GM12873 (cell line): ENCODE measurements around the gene CYTH3.

Experiments
- TF ChIP-seq, protein P1 (sequence below): IDR thresholded peaks from 2 replicates; pipeline ENCODE4 v1.5.1; 2012; ENCODE audit warnings: low read depth, mild to moderate bottlenecking, moderate library complexity, low read length, control low read depth; ENCODE audit not compliant: insufficient read depth; ENCODE audit errors: missing control alignments

Gene CYTH3

DNA sequence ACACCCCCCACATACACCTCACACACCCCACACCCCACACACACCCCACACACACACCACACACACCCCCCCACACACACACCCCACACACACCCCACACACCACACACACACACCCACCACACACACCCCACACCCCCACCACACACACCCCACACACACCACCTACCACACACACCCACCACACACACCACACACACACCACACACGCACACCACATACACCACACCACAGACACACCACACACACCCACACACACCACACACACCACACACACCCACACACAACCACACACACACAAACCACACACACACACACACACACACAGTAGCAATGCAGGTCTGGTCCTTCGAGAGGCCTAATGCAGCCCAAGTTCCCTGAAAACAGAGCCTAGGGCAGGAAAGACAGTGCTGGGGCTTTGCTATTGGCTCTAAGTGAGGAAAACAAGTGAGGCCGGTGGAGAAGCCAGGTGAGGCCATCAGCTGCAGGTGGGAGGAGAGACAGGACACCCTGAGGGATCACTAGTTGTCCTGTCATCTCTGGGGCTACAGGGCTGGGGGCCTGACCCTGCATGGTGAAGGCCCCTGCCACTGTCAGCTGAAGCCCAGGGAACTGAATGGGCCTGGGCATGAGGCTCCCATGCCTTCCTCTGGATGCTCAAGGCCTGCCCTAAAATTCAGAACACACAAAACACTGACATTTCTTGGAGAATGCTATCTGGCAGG is 92.6 kb downstream of the CYTH3 start:
- TF ChIP-seq, protein P1, sequence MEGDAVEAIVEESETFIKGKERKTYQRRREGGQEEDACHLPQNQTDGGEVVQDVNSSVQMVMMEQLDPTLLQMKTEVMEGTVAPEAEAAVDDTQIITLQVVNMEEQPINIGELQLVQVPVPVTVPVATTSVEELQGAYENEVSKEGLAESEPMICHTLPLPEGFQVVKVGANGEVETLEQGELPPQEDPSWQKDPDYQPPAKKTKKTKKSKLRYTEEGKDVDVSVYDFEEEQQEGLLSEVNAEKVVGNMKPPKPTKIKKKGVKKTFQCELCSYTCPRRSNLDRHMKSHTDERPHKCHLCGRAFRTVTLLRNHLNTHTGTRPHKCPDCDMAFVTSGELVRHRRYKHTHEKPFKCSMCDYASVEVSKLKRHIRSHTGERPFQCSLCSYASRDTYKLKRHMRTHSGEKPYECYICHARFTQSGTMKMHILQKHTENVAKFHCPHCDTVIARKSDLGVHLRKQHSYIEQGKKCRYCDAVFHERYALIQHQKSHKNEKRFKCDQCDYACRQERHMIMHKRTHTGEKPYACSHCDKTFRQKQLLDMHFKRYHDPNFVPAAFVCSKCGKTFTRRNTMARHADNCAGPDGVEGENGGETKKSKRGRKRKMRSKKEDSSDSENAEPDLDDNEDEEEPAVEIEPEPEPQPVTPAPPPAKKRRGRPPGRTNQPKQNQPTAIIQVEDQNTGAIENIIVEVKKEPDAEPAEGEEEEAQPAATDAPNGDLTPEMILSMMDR: no peak

DNA sequence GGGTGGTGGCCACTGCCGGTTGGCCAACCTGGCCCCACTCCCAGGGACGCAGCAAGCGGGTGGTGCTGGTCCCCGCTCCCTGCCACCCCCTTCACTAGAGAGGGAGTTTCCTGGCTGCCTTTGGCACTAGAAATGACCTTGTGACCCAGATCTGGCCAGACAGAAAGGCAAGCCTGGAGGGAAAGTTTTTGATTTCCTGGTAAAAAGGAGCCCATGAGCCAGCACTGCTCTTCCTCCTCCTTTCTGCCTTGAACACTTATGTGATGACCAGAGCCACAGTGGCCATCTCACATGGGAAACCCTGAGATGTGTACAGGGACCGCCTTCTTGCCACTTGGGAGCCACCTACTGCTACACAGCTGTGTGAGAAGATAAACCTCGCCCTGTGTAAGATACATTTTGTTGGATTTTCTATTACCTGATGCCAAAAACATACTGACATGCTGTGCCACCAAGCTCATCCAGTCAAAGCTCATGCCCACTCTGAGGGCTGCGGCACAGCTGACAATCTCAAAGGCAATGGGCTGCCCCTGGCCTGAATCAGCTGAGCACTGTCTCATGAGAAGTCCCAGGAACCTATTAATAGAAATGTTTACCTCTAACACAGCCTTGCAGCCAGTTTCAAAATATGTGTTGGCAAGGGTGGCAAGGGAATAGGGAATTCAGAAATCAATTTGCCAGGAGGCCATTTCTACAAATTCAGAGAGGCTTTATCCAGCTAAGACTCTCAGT is 94.0 kb downstream of the CYTH3 start:
- TF ChIP-seq, protein P1: no peak

DNA sequence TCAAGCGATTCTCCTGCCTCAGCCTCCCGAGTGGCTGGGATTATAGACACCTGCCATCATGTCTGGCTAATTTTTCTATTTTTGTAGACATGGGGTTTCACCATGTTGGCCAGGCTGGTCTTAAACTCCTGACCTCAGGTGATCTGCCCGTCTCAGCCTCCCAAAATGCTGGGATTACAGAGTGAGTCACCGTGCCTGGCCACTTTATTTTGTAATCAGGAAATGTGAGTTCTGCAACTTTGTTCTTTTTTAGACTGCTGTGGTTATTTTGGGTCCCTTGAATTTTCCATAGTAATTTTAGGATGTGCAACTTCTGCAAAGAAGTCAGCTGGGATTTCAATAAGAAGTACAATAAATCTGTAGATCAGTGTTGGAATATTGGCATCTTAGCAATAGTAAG is 96.8 kb downstream of the CYTH3 start:
- TF ChIP-seq, protein P1: no peak

DNA sequence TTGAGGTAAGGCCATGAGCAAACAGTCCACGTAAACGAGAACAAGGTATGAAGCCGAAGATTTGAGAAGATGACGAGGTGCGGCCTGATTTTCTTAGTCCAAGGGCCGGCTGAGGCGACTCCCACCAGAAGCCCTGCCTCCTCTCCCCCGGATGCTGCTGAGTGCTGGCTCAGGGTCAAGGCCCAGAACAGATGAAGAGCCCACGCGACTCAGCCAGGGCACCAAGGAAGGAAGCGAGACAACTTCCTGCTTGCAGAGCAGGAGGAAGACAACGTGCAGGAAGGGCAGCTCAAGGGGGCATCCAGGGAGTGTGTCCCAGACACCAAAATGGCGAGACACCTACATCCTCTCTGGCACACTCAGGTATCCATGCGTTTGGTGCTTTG is 99.5 kb downstream of the CYTH3 start:
- TF ChIP-seq, protein P1: no peak

DNA sequence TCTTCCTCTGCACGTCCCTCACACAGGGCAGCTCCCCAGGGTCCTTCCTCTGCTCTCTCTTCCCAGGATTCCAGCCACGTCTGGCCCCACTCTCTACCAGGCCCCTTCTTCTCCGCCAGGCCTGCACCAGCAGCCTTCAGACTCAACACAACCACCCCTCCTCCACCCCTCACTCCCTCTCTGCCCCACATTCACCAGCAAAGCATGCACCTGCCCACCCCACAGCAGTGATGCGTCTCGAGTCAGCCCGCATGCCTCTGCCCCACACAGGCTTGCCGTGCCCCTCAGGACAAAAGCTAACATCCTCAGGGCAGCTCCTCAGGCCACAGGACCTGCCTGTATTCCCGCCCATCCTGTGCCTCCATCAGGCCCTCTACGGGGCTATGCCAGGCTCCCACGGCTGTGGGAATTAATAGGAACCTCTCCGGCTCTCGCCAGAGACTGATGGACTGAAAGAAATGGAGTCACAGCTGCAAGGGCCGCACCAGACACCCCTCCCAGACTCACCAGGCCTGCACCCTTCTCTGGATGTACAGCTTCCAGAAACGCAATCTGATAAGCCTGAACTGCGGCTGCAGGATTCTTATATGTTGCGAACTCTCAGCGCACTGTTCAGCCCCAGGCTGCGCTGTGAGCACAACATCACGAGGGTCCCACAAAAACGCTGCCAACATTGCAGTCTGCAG is 100.1 kb downstream of the CYTH3 start:
- TF ChIP-seq, protein P1: no peak

DNA sequence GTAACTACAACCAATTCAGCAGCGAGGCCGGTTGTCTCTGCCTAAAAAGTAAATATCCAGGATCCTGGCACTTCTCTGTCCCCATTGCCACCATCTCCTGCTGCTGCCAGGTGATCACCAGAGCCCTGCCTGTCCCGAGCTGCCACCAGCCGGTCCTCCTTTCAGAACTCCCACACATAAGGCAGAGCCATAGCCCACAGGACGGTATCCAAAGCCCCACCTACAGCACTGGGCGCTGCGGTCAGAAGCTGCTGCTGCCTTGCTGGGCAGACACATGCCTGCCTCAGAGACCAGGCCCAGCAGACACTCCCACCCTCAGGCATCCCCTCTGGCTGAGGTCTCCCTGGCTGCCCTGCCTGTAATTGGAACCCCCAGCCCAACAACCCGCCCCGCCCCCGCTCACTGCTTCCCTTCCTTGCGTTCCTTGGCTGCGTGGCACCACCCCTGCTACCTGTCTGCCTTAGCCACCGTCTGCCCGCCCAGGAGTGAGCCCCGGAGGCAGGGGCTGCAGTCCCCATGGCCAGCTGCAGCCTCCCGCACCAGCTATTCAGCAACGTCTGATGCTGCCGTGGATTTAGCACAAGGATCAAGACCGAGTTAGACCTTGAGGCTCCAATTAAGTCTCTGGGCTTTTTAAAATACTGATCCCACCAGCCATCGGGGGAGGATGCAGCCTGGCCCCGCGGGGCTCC is 100.7 kb downstream of the CYTH3 start:
- TF ChIP-seq, protein P1: no peak
